Measurements from ENCODE around the gene LCLAT1.

GRCh38 chr2:30476636-30477035 is 29.6 kb downstream of the LCLAT1 start:
- TF ChIP-seq EP300 (IDR thresholded peaks at IDR 0.05) (no peak), CTCF (IDR thresholded peaks at IDR 0.05) (no peak), HDAC2 (IDR thresholded peaks at IDR 0.05) (no peak)
